ENCODE data around the gene PRR36.
"Not testable (repeated sequence)": the region's sequence is repeated elsewhere in the genome, so short reads cannot be mapped to it uniquely, and the experiment has no call there.

Gene PRR36

GRCh38 chr19:7895565-7895964, 21.4 kb upstream of the PRR36 start:
- Histone ChIP-seq H3K36me3 (no peaks in the 10 kb centered on the region), H3K4me3 (ENCODE audit: low read depth, low read length) (no peak overlapping the region), H3K9me3 (no peaks in the 10 kb centered on the region), H3K4me1 (no peaks in the 10 kb centered on the region), H3K27me3 (no peaks in the 10 kb centered on the region)
- no peak for DNase-seq
- TF ChIP-seq CTCF (IDR thresholded peaks at IDR 0.05; ENCODE audit: low read depth, low read length), result no peak

DNA sequence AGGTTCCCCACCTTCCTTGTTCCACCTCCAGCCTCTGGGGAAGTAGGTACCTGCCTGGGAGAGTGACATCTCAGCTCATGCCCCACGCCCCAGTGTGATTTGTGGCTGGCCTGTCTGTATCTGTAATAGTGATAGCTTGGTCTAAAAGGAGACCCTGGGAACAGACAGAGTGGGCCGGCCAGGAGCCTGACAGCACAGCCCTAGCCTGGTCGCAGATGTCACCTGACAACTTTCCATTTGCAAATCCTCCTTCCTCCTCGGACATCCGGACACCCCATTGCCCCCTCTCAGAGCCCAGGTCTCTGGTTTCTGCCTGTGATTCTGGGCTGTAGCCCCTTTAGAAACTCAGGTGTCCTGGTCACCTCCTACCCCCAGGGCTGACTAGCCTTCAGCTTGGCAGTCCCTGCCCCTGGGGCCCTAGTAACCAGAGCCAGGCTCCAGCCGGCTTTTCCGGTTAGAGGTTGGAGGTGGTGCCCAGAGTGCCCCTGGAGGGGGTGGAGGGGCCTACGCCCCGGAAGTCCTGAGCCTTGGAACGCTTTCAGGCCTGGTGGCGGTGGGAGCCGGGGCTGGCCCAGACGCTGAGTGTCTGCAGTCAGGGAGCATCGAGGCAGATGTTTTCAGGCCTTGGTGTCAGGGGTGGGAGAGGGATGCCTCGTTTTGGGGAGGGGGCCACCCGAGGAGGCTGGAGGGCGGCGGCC, 20.6 kb upstream of the PRR36 start:
- no peak for TF ChIP-seq CTCF (IDR thresholded peaks at IDR 0.05; ENCODE audit: low read depth, low read length)
- no peaks in the 10 kb centered on the region for H3K27me3 ChIP-seq
- H3K4me3 ChIP-seq (ENCODE audit: low read depth, low read length), result no peak overlapping the region
- DNase-seq, result no peak
- H3K9me3 ChIP-seq, result no peaks in the 10 kb centered on the region
- H3K36me3 ChIP-seq, result no peaks in the 10 kb centered on the region
- H3K4me1 ChIP-seq, result no peaks in the 10 kb centered on the region

DNA sequence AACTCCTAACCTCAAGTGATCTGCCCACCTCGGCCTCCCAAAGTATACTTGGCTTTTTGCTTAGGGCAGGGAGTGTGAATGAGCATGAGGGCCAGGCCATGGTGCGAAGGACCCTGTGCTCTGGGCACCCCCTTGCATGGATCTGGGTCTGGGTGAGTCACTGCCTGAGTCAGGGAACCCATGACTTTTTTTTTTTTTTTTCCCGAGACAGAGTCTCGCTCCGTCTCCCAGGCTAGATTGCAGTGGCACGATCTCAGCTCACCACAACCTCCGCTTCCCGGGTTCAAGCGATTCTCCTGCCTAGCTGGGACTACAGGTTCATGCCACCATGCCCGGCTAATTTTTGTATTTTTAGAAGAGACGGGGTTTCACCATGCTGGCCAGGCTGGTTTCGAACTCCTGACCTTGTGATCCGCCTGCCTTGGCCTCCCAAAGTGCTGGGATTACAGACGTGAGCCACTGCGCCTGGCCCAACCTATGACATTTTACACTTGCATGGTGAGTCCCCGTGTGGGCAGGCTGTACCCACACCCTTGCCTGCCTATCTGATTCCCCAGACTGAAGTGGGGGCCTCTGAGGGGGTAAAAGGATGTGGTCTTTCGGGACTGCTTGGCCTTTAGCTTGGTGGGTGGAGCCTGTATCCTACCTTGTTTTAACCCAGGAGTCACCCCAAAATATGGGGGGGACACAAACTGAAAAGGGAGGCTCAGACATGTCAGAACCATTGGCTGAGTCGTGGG, 19.3 kb upstream of the PRR36 start:
- not testable (repeated sequence) for DNase-seq, H3K4me1 ChIP-seq

GRCh38 chr19:7888826-7889217, 14.6 kb upstream of the PRR36 start:
- DNase-seq, result no peak
- Histone ChIP-seq H3K9me3 (no peaks in the 10 kb centered on the region), H3K4me3 (ENCODE audit: low read depth, low read length) (no peak overlapping the region), H3K36me3 (no peaks in the 10 kb centered on the region), H3K4me1 (no peaks in the 10 kb centered on the region), H3K27me3 (peaks cover 4% of the 10 kb centered on the region; the same call in 1 of the 2 replicates)
- no peak for TF ChIP-seq CTCF (IDR thresholded peaks at IDR 0.05; ENCODE audit: low read depth, low read length)

More for the DNA sequence above, 19.3 kb upstream of the PRR36 start:
- not testable (repeated sequence) for H3K27me3 ChIP-seq; H3K4me3 ChIP-seq (ENCODE audit: low read depth, low read length); H3K9me3 ChIP-seq; H3K36me3 ChIP-seq

GRCh38 chr19:7888145-7888825, 14.1 kb upstream of the PRR36 start, which contains the start of gene LRRC8E:
LRRC8E (plus strand) TSS chr19:7888510; CDS start chr19:7895604, 7,094 bp downstream.
- H3K9me3 ChIP-seq, result no peaks in the 10 kb centered on the region
- DNase-seq, result peak; percentile 78
- H3K36me3 ChIP-seq, result no peaks in the 10 kb centered on the region
- peaks cover 4% of the 10 kb centered on the region; the same call in 1 of the 2 replicates for H3K27me3 ChIP-seq
- peak within 1 kb of the TSS; percentile 20; the same call in 1 of the 2 replicates for H3K4me3 ChIP-seq (ENCODE audit: low read depth, low read length)
- TF ChIP-seq CTCF (IDR thresholded peaks at IDR 0.05; ENCODE audit: low read depth, low read length), result no peak
- no peaks in the 10 kb centered on the region for H3K4me1 ChIP-seq

DNA sequence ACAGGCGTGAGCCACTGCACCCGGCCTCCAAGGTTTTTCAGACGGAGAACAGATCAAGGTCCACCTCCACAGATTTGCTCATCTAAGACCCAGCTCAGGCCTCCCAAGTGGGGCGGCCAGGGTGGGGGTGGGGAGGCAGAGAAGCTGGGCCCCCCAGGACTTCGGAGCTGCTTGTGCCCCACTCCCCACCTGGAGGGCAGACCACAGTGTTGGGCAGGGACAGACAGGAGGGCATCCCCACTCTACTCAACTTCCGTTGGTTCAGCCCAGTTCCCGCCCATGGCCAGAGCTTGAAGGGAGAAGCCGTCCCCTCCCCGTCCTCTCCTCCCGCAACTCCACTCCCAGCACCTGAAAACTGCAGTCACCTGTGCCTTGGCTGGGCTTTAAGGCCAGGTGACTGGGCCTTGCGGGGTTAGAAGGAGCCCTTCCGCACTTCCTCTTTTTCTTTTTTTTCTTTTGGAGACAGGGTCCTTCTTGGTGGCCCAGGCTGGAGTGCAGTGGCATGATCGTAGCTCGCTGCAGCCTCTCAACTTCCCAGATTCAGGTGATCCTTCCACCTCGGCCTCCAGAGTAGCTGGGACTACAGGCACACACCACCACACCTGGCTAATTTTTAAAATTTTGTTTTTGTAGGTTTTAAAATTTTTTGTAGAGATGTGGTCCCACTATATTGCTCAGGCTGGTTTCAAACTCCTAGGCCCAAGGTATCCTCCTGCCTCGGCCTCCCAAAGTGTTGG, 13.4 kb upstream of the PRR36 start:
- Histone ChIP-seq H3K9me3 (no peaks in the 10 kb centered on the region), H3K4me3 (ENCODE audit: low read depth, low read length) (no peak overlapping the region), H3K36me3 (no peaks in the 10 kb centered on the region), H3K27me3 (peaks cover 4% of the 10 kb centered on the region; the same call in 1 of the 2 replicates), H3K4me1 (no peaks in the 10 kb centered on the region)
- no peak for DNase-seq
- no peak for TF ChIP-seq CTCF (IDR thresholded peaks at IDR 0.05; ENCODE audit: low read depth, low read length)

Data from BE2C (cell line).